ENCODE data around the gene NCLN. TPM values are rescaled to one million over a fixed set of nuclear protein-coding genes. Genes with fewer than 3 reads are reported as not detected.
"Not testable (repeated sequence)": the region's sequence is repeated elsewhere in the genome, so short reads cannot be mapped to it uniquely, and the experiment has no call there.

Gene NCLN
- total RNA-seq, 2 donors from 2014 or later: 77.3 to 113 TPM

GRCh38 chr19:3192228-3192635 is 6.5 kb downstream of the NCLN start:
- DNase-seq (no peak), ATAC-seq (no peak)
- intact Hi-C loops (cut with DNase I, micrococcal nuclease): no loop called here

GRCh38 chr19:3192684-3193083 is 7.0 kb downstream of the NCLN start:
- ATAC-seq (no peak), DNase-seq (no peak)
- intact Hi-C loops (cut with DNase I, micrococcal nuclease): no loop called here

- ATAC-seq: no peak
- intact Hi-C loops (cut with DNase I, micrococcal nuclease): no loop called here
These were observed 7.8 kb downstream of the NCLN start for GRCh38 chr19:3193256-3194105.

DNA sequence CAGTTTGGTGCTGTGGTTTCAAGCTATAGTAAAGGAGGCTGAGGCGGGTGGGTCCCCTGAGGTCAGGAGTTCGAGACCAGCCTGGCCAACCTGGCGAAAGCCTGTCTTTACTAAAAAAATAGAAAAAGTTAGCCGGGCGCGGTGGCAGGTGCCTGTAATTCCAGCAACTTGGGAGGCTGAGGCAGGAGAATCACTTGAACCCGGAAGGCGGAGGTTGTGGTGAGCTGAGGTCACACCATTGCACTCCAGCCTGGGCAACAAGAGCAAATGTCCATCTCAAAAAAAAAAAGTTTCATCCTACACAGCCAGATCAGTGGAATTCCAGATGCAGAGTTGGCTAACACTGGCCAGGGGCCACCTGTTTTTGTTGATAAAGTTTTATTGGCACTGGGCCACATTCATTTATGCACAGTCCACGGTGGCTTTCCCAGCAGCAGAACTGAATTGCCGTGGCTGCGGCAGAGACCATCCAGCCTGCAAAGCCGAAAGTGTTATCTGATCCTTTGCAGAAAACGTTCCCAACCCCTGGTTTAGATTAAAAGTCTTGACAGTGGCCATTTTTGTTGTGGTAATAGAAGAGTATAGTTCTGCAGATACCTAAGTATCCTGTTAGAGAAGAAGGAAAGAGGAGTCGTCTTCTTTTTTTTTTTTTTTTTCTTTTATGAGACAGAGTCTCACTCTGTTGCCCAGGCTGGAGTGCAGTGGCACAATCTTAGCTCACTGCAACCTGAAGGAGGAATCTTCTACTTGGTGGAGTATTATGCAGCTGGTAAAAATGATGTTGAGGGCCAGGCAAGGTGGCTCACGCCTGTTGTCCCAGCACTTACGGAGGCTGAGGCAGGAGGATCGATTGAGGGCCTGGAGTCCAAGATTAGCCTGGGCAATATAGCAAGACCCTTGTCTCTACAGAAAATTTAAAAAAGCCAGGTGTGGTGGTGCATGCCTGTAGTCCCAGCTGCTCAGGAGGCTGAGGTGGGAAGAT is 8.7 kb downstream of the NCLN start:
- DNase-seq: no peak
- ATAC-seq: no peak
- intact Hi-C loops (cut with DNase I, micrococcal nuclease): no loop called here

More at GRCh38 chr19:3193256-3194105, 7.8 kb downstream of the NCLN start:
- DNase-seq: no peak

- ATAC-seq (no peak), DNase-seq (no peak)
- intact Hi-C loops (cut with DNase I, micrococcal nuclease): no loop called here
These were observed 10.6 kb downstream of the NCLN start for GRCh38 chr19:3196064-3196932.

DNA sequence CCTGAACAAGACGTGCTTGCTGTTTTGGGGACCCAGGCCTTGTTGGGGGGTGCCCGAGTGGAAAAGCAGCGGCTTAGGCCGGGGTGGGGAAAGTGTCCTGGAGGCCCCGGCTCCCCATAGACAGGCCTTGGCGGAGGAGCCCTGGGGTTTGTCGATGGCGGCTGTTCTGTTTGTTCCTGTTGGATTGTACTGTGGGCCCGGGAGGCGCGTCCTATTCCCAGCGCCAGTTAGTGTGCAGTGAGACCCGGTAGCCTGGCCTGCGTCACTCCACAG is 11.1 kb downstream of the NCLN start:
- intact Hi-C loops (cut with DNase I, micrococcal nuclease): no loop called here
- ATAC-seq (no peak), DNase-seq (no peak)

DNA sequence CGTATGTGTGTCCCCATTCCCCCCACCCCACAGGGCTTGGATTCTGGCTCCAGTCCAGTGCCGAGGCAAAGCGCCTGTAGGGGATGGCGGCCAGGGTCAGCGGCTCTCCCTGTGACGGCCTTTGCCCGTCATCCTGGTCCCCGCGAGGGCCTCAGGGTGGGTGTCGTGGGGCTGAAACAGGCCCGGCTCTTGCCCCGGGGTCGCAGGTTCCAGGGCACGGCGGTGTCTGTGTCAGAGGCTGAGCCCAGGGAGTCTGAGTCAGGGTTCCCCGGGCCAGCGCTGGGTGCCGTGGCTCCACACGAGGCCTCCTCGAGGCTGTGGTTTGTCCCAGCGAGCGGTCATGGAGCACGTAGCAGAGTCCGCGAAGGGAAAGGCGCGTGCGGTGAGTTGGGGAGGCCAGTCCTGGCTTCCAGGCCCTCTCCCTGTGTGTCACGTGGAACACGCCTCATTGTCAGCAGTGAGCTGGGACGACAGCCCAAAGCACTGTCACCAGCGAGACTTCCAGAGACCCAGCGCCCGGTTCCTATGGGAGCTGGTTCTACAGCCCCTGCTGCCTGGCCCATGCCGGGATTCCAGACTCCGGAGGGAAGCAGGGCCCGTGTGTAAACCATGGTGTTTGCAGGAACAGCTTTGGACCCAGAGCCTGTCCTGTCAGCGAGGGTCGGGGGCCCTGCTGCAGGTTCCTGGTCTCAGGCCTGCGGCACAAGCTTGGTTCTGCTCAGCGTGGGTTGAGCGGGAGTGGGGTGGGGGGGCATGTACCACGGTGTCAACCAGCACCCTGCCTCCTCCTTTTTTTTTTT is 13.4 kb downstream of the NCLN start:
- intact Hi-C loops (cut with DNase I, micrococcal nuclease): no loop called here
- DNase-seq (no peak), ATAC-seq (no peak)

DNA sequence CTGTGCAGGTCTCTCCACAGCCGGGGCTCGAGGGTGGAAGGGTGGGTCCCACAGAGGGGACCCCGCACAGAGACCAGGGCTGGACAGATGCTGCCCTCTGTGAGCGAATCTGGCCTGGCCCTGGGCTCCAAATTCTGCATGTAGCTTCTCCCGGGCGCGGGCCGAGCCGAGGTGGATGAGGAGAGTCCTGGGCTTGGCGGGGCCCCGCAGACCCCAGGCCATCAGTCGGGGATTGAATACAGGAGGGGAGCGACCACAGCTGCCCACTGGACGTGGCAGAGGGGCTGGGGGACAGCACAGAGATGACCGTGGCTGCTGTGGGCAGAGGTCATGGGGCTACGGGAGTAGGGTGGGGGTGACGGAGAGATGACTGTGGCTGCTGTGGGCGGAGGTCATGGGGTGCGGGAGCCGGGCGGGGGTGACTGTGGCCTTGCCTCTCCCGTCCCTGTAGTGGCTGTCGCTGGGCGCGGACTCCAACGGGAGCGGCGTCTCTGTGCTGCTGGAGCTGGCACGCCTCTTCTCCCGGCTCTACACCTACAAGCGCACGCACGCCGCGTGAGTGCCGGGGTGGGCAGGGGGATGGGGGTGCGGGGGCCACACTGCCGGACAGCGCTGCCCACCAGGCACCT is 15.5 kb downstream of the NCLN start:
- intact Hi-C loops (cut with DNase I, micrococcal nuclease): no loop called here
- DNase-seq (no peak), ATAC-seq (no peak)

- DNase-seq: no peak
- ATAC-seq: no peak
- intact Hi-C loops (cut with DNase I, micrococcal nuclease): no loop called here
These were observed 16.2 kb downstream of the NCLN start for GRCh38 chr19:3201911-3202310.

GRCh38 chr19:3202346-3202745 is 16.6 kb downstream of the NCLN start:
- ATAC-seq (no peak), DNase-seq (no peak)
- intact Hi-C loops (cut with DNase I, micrococcal nuclease): no loop called here

- DNase-seq; intact Hi-C loops (cut with DNase I, micrococcal nuclease); ATAC-seq: not testable (repeated sequence)
These were observed 17.2 kb downstream of the NCLN start for GRCh38 chr19:3202895-3203294.

DNA sequence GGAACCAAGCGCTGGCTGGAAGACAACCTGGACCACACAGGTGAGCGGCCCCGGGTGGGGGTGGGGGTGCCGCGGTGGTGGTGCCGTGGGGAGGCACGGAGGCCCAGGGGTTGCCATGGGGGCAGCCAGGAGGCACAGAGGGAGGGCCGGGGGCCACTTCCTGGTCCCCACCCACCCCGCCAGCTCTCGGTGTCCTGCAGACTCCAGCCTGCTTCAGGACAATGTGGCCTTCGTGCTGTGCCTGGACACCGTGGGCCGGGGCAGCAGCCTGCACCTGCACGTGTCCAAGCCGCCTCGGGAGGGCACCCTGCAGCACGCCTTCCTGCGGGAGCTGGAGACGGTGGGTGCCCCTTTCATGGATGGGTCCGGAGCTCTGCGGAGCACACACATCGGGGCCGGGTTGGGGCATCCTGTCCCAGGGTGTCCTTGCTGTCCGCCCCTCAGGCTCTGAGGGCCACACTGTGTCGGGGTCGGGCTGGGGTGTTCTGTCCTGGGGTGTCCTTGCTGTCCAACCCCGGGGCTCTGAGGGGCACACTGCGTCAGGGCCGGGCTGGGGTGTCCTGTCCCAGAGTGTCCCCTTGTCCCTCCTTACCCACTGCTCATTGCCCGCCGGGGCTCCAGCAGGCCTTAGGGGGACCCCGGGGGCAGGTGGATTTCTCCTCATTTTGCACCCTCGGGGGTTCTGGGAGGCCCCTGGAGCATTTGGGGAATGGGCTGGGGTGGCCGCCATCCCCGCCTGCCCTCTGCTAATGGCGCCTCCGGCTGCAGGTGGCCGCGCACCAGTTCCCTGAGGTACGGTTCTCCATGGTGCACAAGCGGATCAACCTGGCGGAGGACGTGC is 18.3 kb downstream of the NCLN start:
- no peak for ATAC-seq
- no peak for DNase-seq
- intact Hi-C loops (cut with DNase I, micrococcal nuclease): no loop called here

- intact Hi-C loops (cut with DNase I, micrococcal nuclease): no loop called here
- no peak for ATAC-seq
- DNase-seq: no peak
These were observed 19.0 kb downstream of the NCLN start for GRCh38 chr19:3204646-3205275.

DNA sequence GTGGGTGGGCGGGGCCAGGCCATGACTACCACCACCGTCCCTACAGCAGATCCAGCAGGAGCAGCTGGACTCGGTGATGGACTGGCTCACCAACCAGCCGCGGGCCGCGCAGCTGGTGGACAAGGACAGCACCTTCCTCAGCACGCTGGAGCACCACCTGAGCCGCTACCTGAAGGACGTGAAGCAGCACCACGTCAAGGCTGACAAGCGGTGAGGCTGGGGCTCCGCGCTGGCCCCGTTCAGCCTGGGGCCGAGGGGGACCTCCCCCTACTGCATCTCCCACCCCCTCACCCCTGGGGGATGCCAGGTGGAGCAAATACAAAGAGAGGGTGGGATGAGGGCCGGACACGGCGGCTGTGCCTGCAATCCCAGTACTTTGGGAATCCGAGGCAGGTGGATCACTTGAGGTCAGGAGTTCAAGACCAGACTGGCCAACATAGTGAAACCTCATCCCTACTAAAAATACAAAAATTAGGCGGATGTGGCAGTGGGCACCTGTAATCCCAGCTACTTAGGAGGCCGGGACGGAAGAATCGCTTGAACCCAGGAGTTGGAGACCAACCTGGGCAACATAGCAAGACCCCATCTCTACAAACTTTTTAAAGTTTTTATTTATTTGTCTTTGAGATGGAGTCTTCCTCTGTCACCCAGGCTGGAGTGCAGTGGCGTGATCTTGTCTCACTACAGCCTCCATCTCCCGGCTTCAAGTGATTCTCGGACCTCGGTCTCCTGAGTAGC is 20.7 kb downstream of the NCLN start:
- DNase-seq (no peak), ATAC-seq (no peak)
- intact Hi-C loops (cut with DNase I, micrococcal nuclease): no loop called here

DNA sequence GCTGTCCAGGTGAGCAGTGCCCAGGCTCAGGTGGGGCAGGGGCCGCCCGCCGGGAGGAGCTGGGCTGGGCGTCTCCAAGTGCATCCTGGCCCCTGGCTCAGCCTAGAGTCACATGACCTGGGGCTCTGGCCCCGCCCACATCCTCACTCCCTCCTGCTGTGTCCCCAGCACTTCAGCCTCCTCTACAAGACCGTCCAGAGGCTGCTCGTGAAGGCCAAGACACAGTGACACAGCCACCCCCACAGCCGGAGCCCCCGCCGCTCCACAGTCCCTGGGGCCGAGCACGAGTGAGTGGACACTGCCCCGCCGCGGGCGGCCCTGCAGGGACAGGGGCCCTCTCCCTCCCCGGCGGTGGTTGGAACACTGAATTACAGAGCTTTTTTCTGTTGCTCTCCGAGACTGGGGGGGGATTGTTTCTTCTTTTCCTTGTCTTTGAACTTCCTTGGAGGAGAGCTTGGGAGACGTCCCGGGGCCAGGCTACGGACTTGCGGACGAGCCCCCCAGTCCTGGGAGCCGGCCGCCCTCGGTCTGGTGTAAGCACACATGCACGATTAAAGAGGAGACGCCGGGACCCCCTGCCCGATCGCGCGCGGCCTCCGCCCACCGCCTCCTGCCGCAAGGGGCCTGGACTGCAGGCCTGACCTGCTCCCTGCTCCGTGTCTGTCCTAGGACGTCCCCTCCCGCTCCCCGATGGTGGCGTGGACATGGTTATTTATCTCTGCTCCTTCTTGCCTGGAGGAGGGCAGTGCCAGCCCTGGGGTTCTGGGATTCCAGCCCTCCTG is 21.9 kb downstream of the NCLN start:
- DNase-seq (no peak), ATAC-seq (no peak)
- intact Hi-C loops (cut with DNase I, micrococcal nuclease): no loop called here

Data from left colon (tissue), 2 donors.